ENCODE measurements around the gene ZNF678.
A peak's percentile ranks its signal among the peaks of the same experiment; 100 is the strongest.

ZNF678 gene

DNA sequence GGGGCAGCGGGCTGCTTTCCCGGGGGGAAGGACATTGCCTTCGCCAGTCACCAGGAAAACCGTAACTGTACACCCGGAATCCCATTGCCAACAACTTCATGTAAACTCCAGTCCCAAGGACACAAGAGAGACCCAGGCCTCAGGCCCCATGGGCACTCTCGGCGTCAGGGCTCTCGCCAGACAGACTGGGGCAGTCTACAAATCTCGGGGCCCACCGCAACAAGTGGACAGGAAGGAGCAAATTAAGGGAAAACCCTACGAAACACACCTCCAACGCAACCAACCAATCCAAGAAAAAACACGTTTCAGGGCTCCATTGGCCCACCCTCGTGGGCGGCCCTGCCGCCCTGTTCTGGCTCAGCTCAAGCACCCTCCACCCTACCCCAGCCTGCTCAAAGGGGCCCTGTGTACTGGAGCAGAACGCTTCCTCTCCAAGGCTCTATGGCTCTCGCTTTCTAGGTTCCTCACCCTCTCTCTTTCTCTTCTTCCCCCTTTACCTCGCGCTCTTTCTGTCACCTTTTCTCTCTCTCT, 4.6 kb upstream of the ZNF678 start:
- peaks cover 6 to 30% of the 10 kb centered on the region in 2 donors for H3K27me3 ChIP-seq (ENCODE audit: control insufficient read depth in 1 of 2, insufficient read depth in 2 of 2, low read length in 2 of 2)

DNA sequence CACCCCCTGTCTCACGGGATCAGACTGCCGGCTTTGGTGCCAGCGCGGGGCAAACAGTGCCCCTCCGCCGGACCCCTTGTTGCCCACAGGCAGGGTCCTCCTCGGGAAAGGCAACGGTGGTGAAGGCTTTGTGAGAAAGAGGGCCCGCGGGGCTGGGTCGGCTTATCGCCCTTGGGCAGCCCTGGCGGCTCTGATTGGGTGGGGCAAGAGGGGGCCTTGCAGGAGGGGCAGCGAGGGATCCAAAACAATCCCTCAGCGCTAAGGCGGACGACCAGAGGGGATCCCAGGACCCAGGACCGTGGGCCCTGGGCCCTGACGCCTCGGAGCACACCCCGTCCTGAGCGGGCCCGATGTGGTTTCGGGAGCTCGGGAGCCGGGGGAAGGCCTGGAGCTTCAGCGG, 3.9 kb upstream of the ZNF678 start:
- Histone ChIP-seq H3K9me3 (ENCODE audit: low read length) (no peaks in the 10 kb centered on the region), H3K36me3 (ENCODE audit: insufficient read depth, low read length) (no peaks in the 10 kb centered on the region), H3K4me3 (ENCODE audit: low read depth in 1 of 2, low read length in 2 of 2) (no peak overlapping the region), H3K9ac (ENCODE audit: low read length) (no peak overlapping the region), H3K27me3 (ENCODE audit: control insufficient read depth in 1 of 2, insufficient read depth in 2 of 2, low read length in 2 of 2) (peaks cover 6 to 30% of the 10 kb centered on the region in 2 donors), H3K4me1 (ENCODE audit: insufficient read depth, low read length) (peaks cover 5% of the 10 kb centered on the region), H3K27ac (ENCODE audit: low read depth, low read length) (no peak overlapping the region)

More for the DNA sequence above, 4.6 kb upstream of the ZNF678 start:
- H3K4me3 ChIP-seq (ENCODE audit: low read depth in 1 of 2, low read length in 2 of 2), result no peak overlapping the region
- H3K9ac ChIP-seq (ENCODE audit: low read length), result no peak overlapping the region
- H3K27ac ChIP-seq (ENCODE audit: low read depth, low read length), result no peak overlapping the region
- no peaks in the 10 kb centered on the region for H3K36me3 ChIP-seq (ENCODE audit: insufficient read depth, low read length)
- H3K9me3 ChIP-seq (ENCODE audit: low read length), result no peaks in the 10 kb centered on the region
- no peaks in the 10 kb centered on the region for H3K4me1 ChIP-seq (ENCODE audit: insufficient read depth, low read length)

DNA sequence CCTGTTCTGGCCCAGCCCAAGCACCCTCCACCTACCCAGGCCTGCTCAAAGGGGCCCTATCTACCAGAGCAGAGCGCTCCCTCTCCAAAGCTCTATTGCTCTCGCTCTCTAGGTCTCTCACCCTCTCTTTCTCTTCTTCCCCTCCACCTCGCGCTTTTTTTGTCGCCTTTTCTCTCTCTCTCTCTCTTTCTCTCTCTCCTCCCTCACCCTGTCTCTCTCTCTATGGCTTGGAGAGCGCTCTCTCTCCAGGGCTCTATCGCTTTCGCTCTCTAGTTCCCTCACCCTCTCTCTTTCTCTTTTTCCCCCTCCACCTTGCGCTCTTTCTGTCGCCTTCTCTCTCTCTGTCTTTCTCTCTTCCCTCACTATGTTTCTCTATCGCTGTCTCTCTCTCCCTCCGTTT, 3.4 kb upstream of the ZNF678 start:
- Histone ChIP-seq H3K4me3 (ENCODE audit: low read depth in 1 of 2, low read length in 2 of 2) (no peak overlapping the region), H3K27ac (ENCODE audit: low read depth, low read length) (no peak overlapping the region), H3K9me3 (ENCODE audit: low read length) (no peaks in the 10 kb centered on the region), H3K4me1 (ENCODE audit: insufficient read depth, low read length) (peaks cover 7% of the 10 kb centered on the region), H3K36me3 (ENCODE audit: insufficient read depth, low read length) (no peaks in the 10 kb centered on the region), H3K27me3 (ENCODE audit: control insufficient read depth in 1 of 2, insufficient read depth in 2 of 2, low read length in 2 of 2) (peaks cover 6 to 30% of the 10 kb centered on the region in 2 donors), H3K9ac (ENCODE audit: low read length) (no peak overlapping the region)

- Histone ChIP-seq H3K27me3 (ENCODE audit: control insufficient read depth in 1 of 2, insufficient read depth in 2 of 2, low read length in 2 of 2) (peaks cover 6 to 30% of the 10 kb centered on the region in 2 donors), H3K36me3 (ENCODE audit: insufficient read depth, low read length) (no peaks in the 10 kb centered on the region), H3K9me3 (ENCODE audit: low read length) (no peaks in the 10 kb centered on the region), H3K9ac (ENCODE audit: low read length) (no peak overlapping the region), H3K27ac (ENCODE audit: low read depth, low read length) (no peak overlapping the region), H3K4me1 (ENCODE audit: insufficient read depth, low read length) (peaks cover 7% of the 10 kb centered on the region), H3K4me3 (ENCODE audit: low read depth in 1 of 2, low read length in 2 of 2) (no peak overlapping the region)
Observed at GRCh38 chr1:227560393-227561173, 2.8 kb upstream of the ZNF678 start.

DNA sequence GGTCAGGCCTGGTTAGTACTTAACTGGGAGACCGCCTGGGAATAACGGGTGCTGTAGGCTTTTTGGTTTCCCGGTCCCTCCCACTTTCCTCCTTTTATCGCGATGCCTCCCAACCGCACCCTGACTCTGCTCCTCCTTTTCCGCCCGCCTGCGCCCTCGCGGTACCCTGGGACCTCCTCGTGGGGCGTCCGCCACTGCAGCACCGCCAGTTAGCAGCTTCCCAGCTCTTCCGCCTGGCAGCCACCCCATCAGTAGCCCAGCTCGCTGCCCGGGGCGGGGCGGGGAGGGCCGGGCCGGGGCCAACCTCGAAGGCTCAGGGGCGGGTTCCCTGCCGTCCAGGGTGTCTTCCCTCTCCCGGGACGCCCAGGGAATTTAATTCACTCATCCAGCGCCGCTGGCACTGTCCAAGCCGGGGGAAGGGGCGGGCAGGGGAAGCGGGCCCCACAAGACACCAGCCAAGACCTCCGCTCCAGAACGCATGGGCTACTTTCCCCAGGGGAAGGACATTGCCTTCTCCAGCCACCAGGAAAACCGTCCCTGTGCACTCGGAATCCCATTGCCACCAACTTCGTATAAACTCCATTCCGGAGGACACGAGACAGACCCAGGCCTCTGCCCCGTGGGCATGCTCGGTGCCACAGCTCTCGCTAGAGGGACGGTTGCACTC, 2.0 kb upstream of the ZNF678 start:
- Histone ChIP-seq H3K27me3 (ENCODE audit: control insufficient read depth in 1 of 2, insufficient read depth in 2 of 2, low read length in 2 of 2) (peaks cover 6 to 30% of the 10 kb centered on the region in 2 donors), H3K36me3 (ENCODE audit: insufficient read depth, low read length) (no peaks in the 10 kb centered on the region), H3K9me3 (ENCODE audit: low read length) (no peaks in the 10 kb centered on the region), H3K4me1 (ENCODE audit: insufficient read depth, low read length) (peaks cover 7% of the 10 kb centered on the region), H3K27ac (ENCODE audit: low read depth, low read length) (no peak overlapping the region), H3K4me3 (ENCODE audit: low read depth in 1 of 2, low read length in 2 of 2) (no peak overlapping the region), H3K9ac (ENCODE audit: low read length) (no peak overlapping the region)

GRCh38 chr1:227562037-227562436, 1.3 kb upstream of the ZNF678 start:
- Histone ChIP-seq H3K27me3 (ENCODE audit: control insufficient read depth in 1 of 2, insufficient read depth in 2 of 2, low read length in 2 of 2) (peaks cover 6 to 30% of the 10 kb centered on the region in 2 donors), H3K9ac (ENCODE audit: low read length) (no peak overlapping the region), H3K9me3 (ENCODE audit: low read length) (no peaks in the 10 kb centered on the region), H3K36me3 (ENCODE audit: insufficient read depth, low read length) (no peaks in the 10 kb centered on the region), H3K4me3 (ENCODE audit: low read depth in 1 of 2, low read length in 2 of 2) (no peak overlapping the region), H3K4me1 (ENCODE audit: insufficient read depth, low read length) (peaks cover 7% of the 10 kb centered on the region), H3K27ac (ENCODE audit: low read depth, low read length) (no peak overlapping the region)

GRCh38 chr1:227562933-227563323, 428 bp upstream of the ZNF678 start:
- no peaks in the 10 kb centered on the region for H3K36me3 ChIP-seq (ENCODE audit: insufficient read depth, low read length)
- peaks cover 6 to 30% of the 10 kb centered on the region in 2 donors for H3K27me3 ChIP-seq (ENCODE audit: control insufficient read depth in 1 of 2, insufficient read depth in 2 of 2, low read length in 2 of 2)
- peaks cover 7% of the 10 kb centered on the region for H3K4me1 ChIP-seq (ENCODE audit: insufficient read depth, low read length)
- H3K9me3 ChIP-seq (ENCODE audit: low read length), result no peaks in the 10 kb centered on the region
- H3K9ac ChIP-seq (ENCODE audit: low read length), result no peak overlapping the region
- H3K27ac ChIP-seq (ENCODE audit: low read depth, low read length), result peak overlapping the region; percentile 87
- H3K4me3 ChIP-seq (ENCODE audit: low read depth in 1 of 2, low read length in 2 of 2), result peak overlapping the region in 1 of 2 donors; percentile 69

- Histone ChIP-seq H3K36me3 (ENCODE audit: insufficient read depth, low read length) (no peaks in the 10 kb centered on the region), H3K4me1 (ENCODE audit: insufficient read depth, low read length) (peaks cover 7% of the 10 kb centered on the region), H3K9me3 (ENCODE audit: low read length) (no peaks in the 10 kb centered on the region), H3K4me3 (ENCODE audit: low read depth in 1 of 2, low read length in 2 of 2) (no peak overlapping the region), H3K9ac (ENCODE audit: low read length) (no peak overlapping the region), H3K27ac (ENCODE audit: low read depth, low read length) (no peak overlapping the region), H3K27me3 (ENCODE audit: control insufficient read depth in 1 of 2, insufficient read depth in 2 of 2, low read length in 2 of 2) (no peaks in the 10 kb centered on the region)
Observed at GRCh38 chr1:227567256-227567655, 3.9 kb downstream of the ZNF678 start.

DNA sequence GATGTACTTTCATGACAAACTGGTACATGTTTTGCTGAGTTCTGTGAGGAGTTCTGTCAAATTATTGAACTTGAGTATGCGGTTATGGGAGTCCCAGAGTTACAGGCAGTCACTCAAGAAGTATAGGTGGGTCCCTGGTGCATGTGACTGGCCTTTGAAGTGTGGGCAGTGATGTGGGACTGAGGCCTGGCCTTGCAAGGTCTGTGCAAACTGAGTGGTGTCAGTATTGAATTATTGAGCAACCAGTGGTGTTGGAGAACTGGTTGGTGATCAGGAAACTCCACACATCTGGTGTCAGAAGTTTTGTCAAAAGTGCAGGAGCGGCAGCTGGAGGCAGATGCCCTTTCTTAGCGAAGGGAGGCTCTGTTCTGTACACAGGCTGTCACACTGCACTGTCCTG, 5.2 kb downstream of the ZNF678 start:
- no peak overlapping the region for H3K27ac ChIP-seq (ENCODE audit: low read depth, low read length)
- H3K36me3 ChIP-seq (ENCODE audit: insufficient read depth, low read length), result no peaks in the 10 kb centered on the region
- H3K9me3 ChIP-seq (ENCODE audit: low read length), result no peaks in the 10 kb centered on the region
- H3K4me1 ChIP-seq (ENCODE audit: insufficient read depth, low read length), result peaks cover 7% of the 10 kb centered on the region
- H3K27me3 ChIP-seq (ENCODE audit: control insufficient read depth in 1 of 2, insufficient read depth in 2 of 2, low read length in 2 of 2), result no peaks in the 10 kb centered on the region
- no peak overlapping the region for H3K4me3 ChIP-seq (ENCODE audit: low read depth in 1 of 2, low read length in 2 of 2)
- no peak overlapping the region for H3K9ac ChIP-seq (ENCODE audit: low read length)

GRCh38 chr1:227572752-227573151, 9.4 kb downstream of the ZNF678 start:
- no peak overlapping the region for H3K9ac ChIP-seq (ENCODE audit: low read length)
- no peak overlapping the region for H3K4me3 ChIP-seq (ENCODE audit: low read depth in 1 of 2, low read length in 2 of 2)
- H3K4me1 ChIP-seq (ENCODE audit: insufficient read depth, low read length), result no peaks in the 10 kb centered on the region
- no peaks in the 10 kb centered on the region for H3K36me3 ChIP-seq (ENCODE audit: insufficient read depth, low read length)
- no peaks in the 10 kb centered on the region for H3K9me3 ChIP-seq (ENCODE audit: low read length)
- no peak overlapping the region for H3K27ac ChIP-seq (ENCODE audit: low read depth, low read length)
- no peaks in the 10 kb centered on the region for H3K27me3 ChIP-seq (ENCODE audit: control insufficient read depth in 1 of 2, insufficient read depth in 2 of 2, low read length in 2 of 2)

GRCh38 chr1:227574926-227575325, 11.6 kb downstream of the ZNF678 start:
- no peaks in the 10 kb centered on the region for H3K4me1 ChIP-seq (ENCODE audit: insufficient read depth, low read length)
- H3K9ac ChIP-seq (ENCODE audit: low read length), result no peak overlapping the region
- H3K9me3 ChIP-seq (ENCODE audit: low read length), result no peaks in the 10 kb centered on the region
- H3K36me3 ChIP-seq (ENCODE audit: insufficient read depth, low read length), result no peaks in the 10 kb centered on the region
- H3K27me3 ChIP-seq (ENCODE audit: control insufficient read depth in 1 of 2, insufficient read depth in 2 of 2, low read length in 2 of 2), result no peaks in the 10 kb centered on the region
- no peak overlapping the region for H3K27ac ChIP-seq (ENCODE audit: low read depth, low read length)
- no peak overlapping the region for H3K4me3 ChIP-seq (ENCODE audit: low read depth in 1 of 2, low read length in 2 of 2)

All from muscle layer of colon (tissue), 2 donors.